Measurements from ENCODE around the gene HBA2.
"Not testable (repeated sequence)": the region's sequence is repeated elsewhere in the genome, so short reads cannot be mapped to it uniquely, and the experiment has no call there.

DNA sequence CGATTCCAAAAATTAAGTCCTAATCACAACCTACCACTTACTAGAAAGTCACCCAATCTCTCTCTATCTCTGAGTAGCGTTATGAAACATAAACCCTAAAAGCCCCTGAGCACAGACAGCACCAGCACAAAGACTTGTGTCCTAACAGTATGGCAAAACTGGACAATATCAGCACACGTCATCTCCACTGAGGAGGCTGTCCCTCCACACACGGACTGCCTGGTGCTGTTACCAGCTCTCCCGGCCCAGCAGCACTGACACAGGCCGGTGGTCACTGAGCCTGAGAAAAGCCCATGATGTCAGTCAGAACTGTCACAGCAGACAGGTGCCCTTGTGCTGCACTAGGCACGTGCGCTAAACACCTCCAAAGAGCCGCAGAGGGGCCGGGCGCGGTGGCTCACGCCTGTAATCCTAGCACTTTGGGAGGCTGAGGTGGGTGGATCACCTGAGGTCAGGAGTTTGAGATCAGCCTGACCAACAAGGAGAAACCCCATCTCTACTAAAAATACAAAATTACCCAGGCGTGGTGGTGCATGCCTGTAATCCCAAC lies 39.0 kb downstream of the HBA2 start:
- TF ChIP-seq CTCF (conservative IDR thresholded peaks at IDR 0.05; ENCODE audit: low read length); EZH2phosphoT487 (IDR thresholded peaks at IDR 0.05; ENCODE audit: borderline replicate concordance): not testable (repeated sequence)
